Stomach (tissue), 9 donors: ENCODE data around the gene NAV2. TPM values are rescaled to one million over a fixed set of nuclear protein-coding genes. Genes with fewer than 3 reads are reported as not detected.

Experiments
- DNase-seq, 2 donors: peaks; one replicate each; pipeline versions ENCODE4 v3.0.0 to v3.0.0-alpha.2; 2013 to 2019
- H3K27ac ChIP-seq, 5 donors: fragments of 200-600 bp in 4 of 5; sonication (generic) in 4 of 5; one replicate each; pipeline ENCODE4 v1.5.1; 2013 to 2019; ENCODE audit warnings: mild to moderate bottlenecking in 1 of 5, moderate library complexity in 1 of 5
- H3K27me3 ChIP-seq, 3 donors: fragments of 200-600 bp; sonication (generic); one replicate each; pipeline ENCODE4 v1.5.1; 2017 to 2019; ENCODE audit warnings: mixed run types in 1 of 3
- H3K36me3 ChIP-seq, 4 donors: fragments of 200-600 bp; sonication (generic); 1 replicate in 3 of 4; 2 replicates in 1 of 4; pipeline ENCODE4 v1.5.1; 2016 to 2019
- H3K4me1 ChIP-seq, 4 donors: fragments of 200-600 bp; sonication (generic); one replicate each; pipeline ENCODE4 v1.5.1; 2016 to 2019
- H3K4me3 ChIP-seq, 4 donors: fragments of 200-600 bp; sonication (generic) in 3 of 4; one replicate each; pipeline ENCODE4 v1.5.1; 2016 to 2019; ENCODE audit warnings: mild to moderate bottlenecking in 1 of 4
- H3K9me3 ChIP-seq, 4 donors: fragments of 200-600 bp; sonication (generic); one replicate each; pipeline ENCODE4 v1.5.1; 2016 to 2019
- EP300 ChIP-seq: sonication (generic); formaldehyde crosslinking; IDR thresholded peaks from one replicate; pipeline ENCODE4 v1.6.1; 2017; ENCODE audit warnings: antibody characterized with exemption
- POLR2A ChIP-seq, 4 donors: fragments of 450-650 bp; IDR thresholded peaks; one replicate each; pipeline ENCODE4 v1.6.1; 2016; ENCODE audit warnings: antibody characterized with exemption in 4 of 4, control low read depth in 2 of 4, mild to moderate bottlenecking in 1 of 4, moderate library complexity in 1 of 4
- POLR2AphosphoS5 ChIP-seq, 3 donors: sonication (generic); formaldehyde crosslinking; IDR thresholded peaks; one replicate each; pipeline ENCODE4 v1.6.1; 2016; ENCODE audit warnings: antibody characterized with exemption in 3 of 3
- WGBS, 5 donors: extraction: QIAGEN DNeasy Blood & Tissue Kit in 3 of 5; methylation state at CpG; one replicate each; pipeline versions ENCODE4 v1.1.5 to v1.1.7; 2013 to 2018; 5-methylcytosine and 5-hydroxymethylcytosine counted together
- intact Hi-C: fragments of 100-400 bp; cut with DNase I; formaldehyde crosslinking; loops from one replicate; pipeline ENCODE4 v1.15.1; 2023; ENCODE audit warnings: low total_unique reads
- polyA plus RNA-seq, 3 donors: library from polyadenylated mRNA; stranded (reverse); fragments of 200-250 nt; gene quantifications; one replicate each; pipeline ENCODE4 v1.2.3, GENCODE V29; 2013
- total RNA-seq, 5 donors: library from RNA; depleted of rRNA; stranded (reverse); fragments of >200 nt; gene quantifications; one replicate each; pipeline versions ENCODE4 v1.1.0 to v1.2.3, GENCODE V29; 2014 to 2016
- TF ChIP-seq, protein P1 (sequence below), 7 experiments: fragments of 450-650 bp in 4 of 7; fragments of 200-600 bp in 3 of 7; sonication (generic) in 3 of 7; IDR thresholded peaks; one replicate each; pipeline ENCODE4 v1.5.1; 2016 to 2019; ENCODE audit warnings: antibody characterized with exemption in 7 of 7, control low read depth in 2 of 7, mild to moderate bottlenecking in 1 of 7
- donor health status: healthy with polysubstance abuse.
- donor health status: Bipolar disorder and iron deficiency.
- donor health status: healthy.

NAV2 gene
- total and polyA plus RNA-seq, 8 donors: 1.8 to 92.4 (median 7.9) TPM

DNA sequence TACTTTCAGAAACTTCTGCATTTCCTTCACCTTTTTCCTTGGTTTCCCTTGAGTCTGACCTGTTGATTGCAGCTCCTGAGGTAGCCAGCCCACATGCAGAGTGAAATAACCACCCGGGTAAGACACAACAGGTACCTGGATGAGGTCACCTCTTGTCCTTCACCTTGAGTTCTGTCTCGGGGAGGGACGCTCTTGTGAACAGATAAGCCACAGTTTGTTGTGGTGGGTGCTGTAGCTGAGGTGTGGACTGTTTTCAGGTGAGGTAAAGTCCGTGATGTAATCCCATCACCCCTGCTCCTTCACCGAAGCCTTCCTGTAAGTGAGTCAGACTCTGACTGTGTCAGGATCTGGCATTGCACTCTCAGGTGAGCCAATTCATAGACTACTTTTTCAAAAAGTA lies 183.1 kb downstream of the NAV2 start:
- Histone ChIP-seq H3K36me3 (peaks cover 0 to 31% (median 17%) of the 10 kb centered on the region in 4 donors), H3K4me1 (peaks cover 0 to 2% (median 0%) of the 10 kb centered on the region in 4 donors), H3K27me3 (no peaks in the 10 kb centered on the region), H3K27ac (no peak overlapping the region), H3K9me3 (no peaks in the 10 kb centered on the region), H3K4me3 (no peak overlapping the region)
- DNase-seq: no peak
- intact Hi-C loops: no loop called here
- WGBS, 5 donors: 75 to 88% (median 80%) methylated on average over 5 of the region's 5 CpGs
- TF ChIP-seq POLR2A (IDR thresholded peaks at IDR 0.05) (no peak), POLR2AphosphoS5 (IDR thresholded peaks at IDR 0.05) (no peak), EP300 (no peak)
- TF ChIP-seq, protein P1, sequence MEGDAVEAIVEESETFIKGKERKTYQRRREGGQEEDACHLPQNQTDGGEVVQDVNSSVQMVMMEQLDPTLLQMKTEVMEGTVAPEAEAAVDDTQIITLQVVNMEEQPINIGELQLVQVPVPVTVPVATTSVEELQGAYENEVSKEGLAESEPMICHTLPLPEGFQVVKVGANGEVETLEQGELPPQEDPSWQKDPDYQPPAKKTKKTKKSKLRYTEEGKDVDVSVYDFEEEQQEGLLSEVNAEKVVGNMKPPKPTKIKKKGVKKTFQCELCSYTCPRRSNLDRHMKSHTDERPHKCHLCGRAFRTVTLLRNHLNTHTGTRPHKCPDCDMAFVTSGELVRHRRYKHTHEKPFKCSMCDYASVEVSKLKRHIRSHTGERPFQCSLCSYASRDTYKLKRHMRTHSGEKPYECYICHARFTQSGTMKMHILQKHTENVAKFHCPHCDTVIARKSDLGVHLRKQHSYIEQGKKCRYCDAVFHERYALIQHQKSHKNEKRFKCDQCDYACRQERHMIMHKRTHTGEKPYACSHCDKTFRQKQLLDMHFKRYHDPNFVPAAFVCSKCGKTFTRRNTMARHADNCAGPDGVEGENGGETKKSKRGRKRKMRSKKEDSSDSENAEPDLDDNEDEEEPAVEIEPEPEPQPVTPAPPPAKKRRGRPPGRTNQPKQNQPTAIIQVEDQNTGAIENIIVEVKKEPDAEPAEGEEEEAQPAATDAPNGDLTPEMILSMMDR (IDR thresholded peaks at IDR 0.05): no peak

DNA sequence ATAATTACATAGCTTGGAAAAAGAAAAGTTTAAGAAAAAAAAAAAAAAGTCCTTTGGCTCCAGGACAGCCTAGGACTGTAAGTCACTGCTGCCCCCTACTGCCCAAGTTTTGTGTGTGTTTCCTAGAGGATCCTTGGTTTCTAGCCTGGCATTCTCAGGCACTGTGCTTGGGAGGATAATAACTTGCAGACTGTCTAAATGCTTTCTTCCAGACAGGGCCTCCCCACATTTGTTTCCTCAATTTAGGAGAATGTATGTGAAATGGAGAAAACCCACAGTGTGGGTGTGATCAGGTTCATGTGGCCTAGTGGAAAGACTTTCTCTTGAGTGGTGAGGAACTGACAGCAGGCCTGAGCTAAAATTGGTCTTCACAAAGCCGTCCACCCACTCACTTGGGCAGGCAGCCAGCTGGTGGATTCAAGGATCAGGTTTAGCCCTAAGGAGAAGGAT lies 191.0 kb downstream of the NAV2 start:
- Histone ChIP-seq H3K4me1 (peaks cover 0 to 23% (median 8%) of the 10 kb centered on the region in 4 donors), H3K9me3 (no peaks in the 10 kb centered on the region), H3K36me3 (no peaks in the 10 kb centered on the region), H3K27me3 (no peaks in the 10 kb centered on the region), H3K27ac (no peak overlapping the region), H3K4me3 (no peak overlapping the region)
- intact Hi-C loops: no loop called here
- TF ChIP-seq EP300: no peak
- TF ChIP-seq, protein P1 (IDR thresholded peaks at IDR 0.05): peak in 5 of 7 experiments; percentile 54 to 77 (median 70)
- DNase-seq: peak; percentile 82 to 93
- WGBS, 5 donors: 0 to 34% (median 23%) methylated on average over 1 of the region's 1 CpG

DNA sequence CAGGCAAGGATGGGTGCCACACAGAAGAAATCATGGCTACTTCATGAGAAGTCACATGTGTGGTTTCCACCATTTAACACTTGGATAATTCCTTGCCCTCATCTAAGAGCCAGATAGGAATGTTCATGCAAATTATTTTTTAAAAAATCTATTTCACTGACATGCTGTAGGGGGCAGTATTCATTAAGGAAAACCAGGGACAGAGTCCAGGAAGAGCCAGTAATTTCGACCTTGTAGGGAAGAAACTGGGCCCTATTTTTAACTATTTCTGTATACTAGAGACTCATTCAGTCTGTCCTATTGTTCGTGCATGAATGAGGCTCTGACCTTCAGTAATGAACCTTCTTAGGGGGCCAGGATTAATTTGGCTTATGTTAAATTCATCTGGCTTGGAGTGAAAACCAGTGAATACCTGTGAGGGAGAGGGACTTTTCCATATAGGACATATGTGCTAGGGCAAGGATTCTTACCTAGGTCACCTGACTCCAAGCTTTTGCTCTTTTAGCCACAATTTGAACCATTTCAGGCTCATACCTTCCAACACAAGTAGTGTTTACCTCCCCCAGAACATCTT lies 192.7 kb downstream of the NAV2 start:
- H3K27me3 ChIP-seq: no peaks in the 10 kb centered on the region
- H3K4me3 ChIP-seq: no peak overlapping the region
- DNase-seq: peak in 1 of 2 donors; percentile 62
- H3K36me3 ChIP-seq: no peaks in the 10 kb centered on the region
- intact Hi-C loops: loop anchor here (5.0 kb wide), 1 partner anchor 343 kb away; no protein-coding TSS in a partner anchor
- TF ChIP-seq, protein P1 (IDR thresholded peaks at IDR 0.05): peak in 4 of 7 experiments; percentile 29 to 58 (median 48)
- TF ChIP-seq EP300 (no peak), POLR2AphosphoS5 (IDR thresholded peaks at IDR 0.05) (no peak), POLR2A (IDR thresholded peaks at IDR 0.05) (no peak)
- H3K27ac ChIP-seq: no peak overlapping the region
- no peaks in the 10 kb centered on the region for H3K9me3 ChIP-seq
- WGBS, 5 donors: 14 to 31% (median 26%) methylated on average over 2 of the region's 2 CpGs
- H3K4me1 ChIP-seq: peaks cover 0 to 24% (median 9%) of the 10 kb centered on the region in 4 donors

DNA sequence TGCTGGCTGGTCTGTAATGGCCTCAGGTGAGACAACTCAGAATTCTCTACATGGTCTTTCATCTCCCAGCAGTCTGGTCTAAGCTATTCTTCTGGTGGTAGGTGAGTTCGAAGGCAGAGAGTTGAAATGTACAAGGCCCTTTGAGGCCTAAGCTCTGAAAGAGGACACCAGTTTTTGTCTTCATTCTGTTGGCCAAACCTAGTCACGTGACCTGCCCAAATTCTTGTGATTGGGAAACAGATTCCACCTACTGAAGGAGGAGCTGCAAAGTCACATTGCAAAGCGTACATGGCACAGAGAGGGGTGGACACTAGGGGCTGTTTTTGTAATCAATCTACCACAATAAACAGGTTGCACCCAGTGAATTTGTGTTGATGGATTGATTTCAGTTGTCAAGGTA lies 193.5 kb downstream of the NAV2 start:
- DNase-seq: no peak
- no peak overlapping the region for H3K4me3 ChIP-seq
- intact Hi-C loops: loop anchor here (5.0 kb wide), 1 partner anchor 344 kb away; no protein-coding TSS in a partner anchor
- no peaks in the 10 kb centered on the region for H3K36me3 ChIP-seq
- no peaks in the 10 kb centered on the region for H3K27me3 ChIP-seq
- WGBS, 5 donors: 92 to 97% (median 94%) methylated on average over 3 of the region's 3 CpGs
- H3K27ac ChIP-seq: no peak overlapping the region
- TF ChIP-seq, protein P1 (IDR thresholded peaks at IDR 0.05): no peak
- no peak for TF ChIP-seq EP300
- no peak for TF ChIP-seq POLR2AphosphoS5 (IDR thresholded peaks at IDR 0.05)
- no peak for TF ChIP-seq POLR2A (IDR thresholded peaks at IDR 0.05)
- H3K9me3 ChIP-seq: no peaks in the 10 kb centered on the region
- H3K4me1 ChIP-seq: peaks cover 0 to 31% (median 16%) of the 10 kb centered on the region in 4 donors
